GM18502 (cell line): Measurements from ENCODE around the gene HES6.
A peak's percentile ranks its signal among the peaks of the same experiment; 100 is the strongest.
"Not testable (repeated sequence)": the region's sequence is repeated elsewhere in the genome, so short reads cannot be mapped to it uniquely, and the experiment has no call there.

ENCODE experiments used
- ATAC-seq: cut with Tn5 transposase; IDR thresholded peaks from one replicate; pipeline ENCODE4 v1.9.1; 2021; ENCODE audit warnings: mild to moderate bottlenecking; ENCODE audit not compliant: unreplicated experiment, poor library complexity

The HES6 gene

DNA sequence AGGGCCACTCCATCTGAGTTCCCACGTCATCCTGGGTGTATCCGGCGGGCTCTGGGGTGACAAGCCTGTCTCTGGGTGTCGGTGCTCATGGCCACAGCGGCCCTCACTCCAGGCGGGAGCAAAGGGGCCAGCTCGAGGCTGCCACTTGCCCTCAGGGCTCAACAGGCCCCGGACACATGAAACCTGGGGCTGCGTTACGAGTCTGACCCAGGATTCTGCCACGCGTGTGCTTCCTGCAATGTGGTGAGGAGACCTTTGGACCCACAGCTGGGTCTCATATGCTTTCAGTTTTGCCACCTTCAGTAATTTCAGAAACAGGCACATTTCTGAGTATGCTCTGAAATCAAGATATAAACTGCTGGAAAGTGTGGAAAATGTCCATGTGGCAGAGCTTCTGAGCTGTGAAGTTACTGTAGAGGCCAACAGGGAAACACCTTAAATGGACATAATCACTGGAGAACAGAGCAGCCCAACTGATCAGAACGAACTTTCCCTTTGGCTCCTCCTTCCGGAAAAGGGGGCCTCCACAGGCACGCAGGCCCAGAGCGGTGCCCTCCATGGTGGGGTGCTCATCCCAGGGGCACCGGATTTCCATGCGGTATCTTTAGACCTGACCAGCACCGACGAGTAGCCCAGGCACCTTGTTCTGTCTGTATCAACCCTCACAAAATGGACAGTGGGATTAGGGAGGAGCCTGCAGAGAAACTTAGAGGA lies 34.5 kb upstream of the HES6 start:
- no peak for ATAC-seq

DNA sequence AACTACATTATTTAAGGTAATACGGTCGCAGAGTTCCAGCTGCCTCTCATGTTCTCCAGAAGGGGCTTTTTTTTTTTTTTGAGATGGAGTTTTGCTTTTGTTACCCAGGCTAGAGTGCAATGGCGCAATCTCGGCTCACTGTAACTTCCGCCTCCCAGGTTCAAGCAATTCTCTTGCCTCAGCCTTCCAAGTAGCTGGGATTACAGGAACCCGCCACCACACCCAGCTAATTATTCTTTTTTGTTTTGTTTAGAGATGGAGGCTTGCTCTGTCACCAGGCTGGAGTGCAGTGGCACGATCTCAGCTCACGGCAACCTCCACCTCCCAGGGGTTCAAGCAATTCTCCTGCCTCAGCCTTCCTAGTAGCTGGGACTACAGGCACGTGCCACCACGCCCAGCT lies 33.6 kb upstream of the HES6 start:
- not testable (repeated sequence) for ATAC-seq

DNA sequence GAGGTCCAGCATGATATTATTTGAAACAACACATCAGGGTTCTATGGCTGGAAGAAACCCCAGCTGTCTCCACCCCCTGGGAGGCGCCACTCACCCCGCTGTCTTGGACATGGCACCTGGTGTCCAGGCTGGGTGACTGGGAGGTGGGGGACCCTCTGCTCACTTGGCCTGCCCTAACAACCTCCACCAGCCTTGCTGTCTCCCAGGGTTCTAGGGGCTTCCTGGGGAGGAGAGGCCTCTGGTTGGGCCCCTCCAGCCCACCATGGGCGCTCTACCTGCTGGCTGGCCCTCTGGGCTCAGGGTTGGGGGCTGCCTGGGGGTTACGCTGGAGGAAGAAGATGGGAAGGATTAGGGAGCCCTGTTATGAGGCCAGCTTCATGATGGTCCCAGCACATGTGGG lies 32.3 kb upstream of the HES6 start:
- ATAC-seq: no peak

DNA sequence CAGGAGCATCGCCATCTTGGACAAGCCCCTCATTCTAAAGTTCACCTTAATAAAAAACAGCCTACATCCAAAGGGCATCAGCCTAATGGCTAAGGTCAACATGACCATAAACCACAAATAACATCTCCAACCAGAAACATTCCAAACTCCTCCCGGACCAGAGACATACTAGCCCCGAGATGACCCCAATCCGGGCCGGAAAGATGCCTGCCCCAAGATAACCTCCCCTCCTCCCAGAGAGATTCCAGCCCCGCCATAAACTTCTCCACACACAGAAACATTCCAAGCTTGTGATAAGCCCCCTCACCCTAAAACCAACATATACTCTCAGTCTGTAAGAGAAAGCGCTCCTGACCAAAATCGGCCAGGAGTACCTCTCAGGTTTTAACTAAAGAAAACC lies 31.8 kb upstream of the HES6 start:
- not testable (repeated sequence) for ATAC-seq

DNA sequence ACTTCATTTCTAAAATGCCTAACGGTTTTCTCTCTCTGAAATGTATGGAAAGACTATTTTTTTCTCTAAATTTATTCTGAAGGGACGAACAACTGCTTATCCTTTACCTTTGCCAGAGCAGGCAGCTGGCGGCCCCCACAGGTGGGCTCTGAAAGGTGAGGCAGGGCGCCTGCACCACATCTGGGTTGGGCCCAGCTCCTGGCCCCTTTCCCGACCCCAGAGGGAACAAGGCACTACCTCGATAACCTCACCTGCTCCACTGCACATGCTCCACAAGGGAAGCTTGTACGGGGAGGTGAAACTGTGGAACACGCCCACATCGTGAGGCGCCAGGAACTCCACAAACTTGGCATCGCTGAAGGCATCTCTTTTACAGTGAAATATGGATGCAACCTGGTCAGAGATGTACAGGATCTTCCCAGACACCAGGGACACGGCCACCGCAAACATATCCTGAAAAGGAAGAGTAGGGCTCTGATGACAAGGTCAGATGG lies 31.3 kb upstream of the HES6 start:
- no peak for ATAC-seq

DNA sequence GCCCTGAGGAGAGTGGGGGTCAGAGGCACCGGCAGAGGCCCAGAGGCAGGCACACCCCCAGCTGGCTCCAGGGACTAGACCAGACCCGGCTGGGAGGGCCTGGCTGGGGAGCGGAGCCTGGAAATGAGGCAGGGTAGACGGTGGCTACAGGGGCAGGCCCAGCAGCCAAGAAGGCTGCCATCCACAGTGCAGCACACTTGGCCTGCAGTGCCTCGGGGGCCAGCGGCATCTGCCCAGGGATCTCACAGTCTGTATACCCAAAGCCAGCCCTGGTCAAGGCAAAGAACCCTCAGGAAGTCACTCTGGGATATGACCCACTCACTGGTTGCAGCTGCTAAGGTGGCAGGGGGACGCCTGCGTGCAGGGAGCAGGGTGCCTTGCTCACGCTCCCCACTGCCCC lies 30.8 kb upstream of the HES6 start:
- ATAC-seq: no peak

DNA sequence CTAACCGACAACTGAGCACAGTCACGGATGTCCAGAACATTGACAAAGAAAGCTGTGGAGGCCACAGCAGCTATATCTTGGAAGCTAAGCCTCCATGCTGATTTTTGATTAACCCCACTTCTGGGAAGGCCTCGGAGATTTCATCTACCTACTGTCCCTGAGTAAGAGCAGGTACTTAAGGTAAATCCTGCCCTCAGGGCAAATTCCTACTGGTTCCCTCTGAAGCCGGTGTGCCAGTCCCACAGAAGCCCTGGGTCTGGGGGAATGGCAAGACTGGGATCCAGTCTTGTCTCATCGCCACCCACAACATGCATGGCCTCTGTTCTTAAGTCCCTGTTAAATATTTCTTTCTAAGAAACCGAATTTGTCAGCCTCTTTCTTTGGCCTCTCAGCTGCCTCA lies 29.9 kb upstream of the HES6 start:
- no peak for ATAC-seq

DNA sequence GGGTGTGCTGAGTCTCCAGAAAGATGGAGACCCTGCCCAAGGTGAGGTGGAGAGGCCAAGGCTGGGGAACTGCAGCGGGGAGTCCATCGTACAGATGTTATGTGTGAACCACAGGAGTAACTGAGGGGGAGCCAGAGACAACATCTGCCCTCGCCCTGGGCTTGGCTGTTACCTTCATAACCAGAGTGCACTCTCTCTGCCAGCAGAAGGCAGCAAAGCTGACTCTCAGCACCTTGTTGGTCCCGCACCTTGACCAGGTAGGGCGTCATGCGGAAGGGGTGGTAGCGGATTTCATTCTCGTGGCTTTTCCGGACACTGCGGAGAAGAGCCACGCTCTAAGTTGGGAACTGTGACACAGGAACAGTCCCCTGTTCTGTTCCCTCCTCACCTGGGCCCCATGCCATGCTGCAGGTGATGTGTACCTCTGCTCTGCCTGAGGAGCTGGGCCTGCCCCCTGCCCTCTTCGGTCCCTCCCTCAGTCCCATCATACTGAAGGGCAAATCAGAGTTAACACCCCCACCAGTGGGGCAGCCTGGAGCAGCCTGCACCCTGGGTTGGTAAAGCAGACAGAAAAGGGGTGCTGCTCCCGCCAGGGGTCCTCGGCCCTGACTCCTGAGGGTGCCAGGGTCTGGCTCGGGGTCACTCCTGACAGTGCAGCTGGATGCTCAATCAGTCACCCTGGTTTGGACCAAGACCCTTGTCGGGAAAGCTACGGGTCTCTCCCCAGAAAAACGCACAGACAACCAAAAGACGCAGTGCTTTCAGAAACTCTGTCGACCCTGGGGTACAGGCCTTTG lies 28.2 kb upstream of the HES6 start:
- ATAC-seq: no peak

DNA sequence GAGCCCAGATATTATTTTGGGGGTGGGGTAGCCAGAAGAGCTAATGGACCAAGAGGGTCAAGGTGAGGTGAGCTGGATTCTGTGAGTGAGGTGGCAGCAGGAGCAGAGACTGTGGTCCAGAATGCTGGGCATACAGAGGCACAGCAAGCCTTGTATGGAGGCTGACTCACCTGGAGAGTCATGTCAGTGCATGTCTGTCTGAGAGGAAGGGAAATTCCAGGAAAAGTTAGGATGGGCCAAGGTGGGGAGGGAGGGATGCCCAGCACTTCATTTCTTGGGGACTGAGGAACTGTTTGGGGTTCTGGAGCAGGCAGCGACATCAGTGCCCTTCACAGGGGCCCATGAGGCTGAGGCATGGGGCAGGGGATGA lies 27.5 kb upstream of the HES6 start:
- ATAC-seq: no peak

DNA sequence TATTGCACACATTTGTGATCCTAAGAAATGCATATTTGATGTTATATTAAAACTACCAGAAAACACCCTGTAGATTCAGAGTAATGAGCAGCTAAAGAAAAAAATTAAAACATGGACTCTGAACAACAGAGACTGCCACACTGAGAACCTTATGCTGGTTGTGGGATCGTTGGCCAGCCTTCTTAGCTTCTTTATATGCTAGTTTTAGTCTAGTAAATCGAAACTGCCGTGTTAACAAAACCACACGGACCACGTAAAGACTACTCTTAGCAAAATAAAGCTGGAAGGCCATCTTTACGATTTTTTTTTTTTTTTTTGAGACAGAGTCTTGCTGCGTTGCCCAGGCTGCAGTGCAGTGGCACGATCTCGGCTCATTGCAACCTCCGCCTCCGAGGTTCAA lies 25.8 kb upstream of the HES6 start:
- ATAC-seq: no peak

DNA sequence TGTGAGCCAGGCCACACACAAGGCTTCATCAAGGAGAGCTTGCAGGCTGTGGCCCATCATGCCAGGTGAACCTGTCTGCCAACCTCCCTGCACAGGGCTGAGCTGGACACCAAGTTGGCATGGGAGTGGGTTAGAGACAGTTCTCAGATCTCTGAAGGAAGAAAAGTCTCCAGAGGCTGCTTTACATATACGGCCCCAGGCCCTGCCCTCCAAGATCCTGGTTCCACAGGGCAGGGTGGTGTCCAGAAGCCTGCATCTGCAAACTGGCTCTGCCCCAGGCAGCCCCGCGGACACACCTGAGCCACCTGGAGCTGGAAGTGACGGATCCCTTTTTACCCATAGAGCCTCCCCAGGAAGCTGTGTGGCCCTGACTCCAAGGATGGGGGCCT lies 24.2 kb upstream of the HES6 start:
- no peak for ATAC-seq

DNA sequence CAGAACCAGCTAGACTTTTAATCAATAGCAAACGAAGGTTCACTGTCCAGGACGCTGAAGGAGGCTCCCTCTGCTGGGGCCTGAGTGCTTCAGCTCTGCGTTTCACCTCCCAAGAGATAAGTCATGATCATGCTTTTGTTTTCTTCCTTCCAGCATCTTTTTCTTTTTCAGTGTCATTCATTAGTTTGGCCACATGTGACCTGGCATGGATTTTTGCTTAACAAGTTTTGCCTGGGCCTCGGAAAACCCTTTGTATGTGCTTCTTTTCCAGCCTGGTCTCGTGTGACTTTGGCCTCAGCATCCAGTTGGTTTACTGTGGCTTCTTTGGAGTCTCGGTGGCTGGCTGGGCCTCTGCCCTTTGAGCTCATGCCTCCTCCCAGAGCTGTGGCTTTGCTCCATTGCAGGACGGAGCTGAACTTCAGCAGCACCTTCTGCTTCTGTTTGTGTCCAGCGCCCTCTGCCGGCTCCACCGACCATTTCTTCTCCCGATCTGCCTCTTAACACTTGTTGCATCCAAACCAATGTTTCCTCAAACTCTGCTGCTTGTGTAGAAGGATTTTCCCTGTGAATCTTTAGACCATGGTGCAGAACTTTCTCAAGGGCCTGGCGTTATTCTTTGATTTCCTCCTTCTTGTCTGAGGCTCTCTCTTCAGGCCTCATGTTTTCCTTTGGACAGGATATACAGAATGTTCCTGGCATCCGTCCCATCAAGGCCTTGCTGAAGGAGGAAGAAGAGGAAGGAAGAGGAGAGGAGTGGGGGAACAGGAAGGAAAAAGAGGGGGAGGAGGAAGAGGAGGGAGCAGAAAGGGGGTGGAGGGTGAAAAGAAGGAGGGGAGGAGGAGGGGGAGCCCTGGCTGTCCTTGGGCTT lies 23.6 kb upstream of the HES6 start:
- ATAC-seq: peak; percentile 45

DNA sequence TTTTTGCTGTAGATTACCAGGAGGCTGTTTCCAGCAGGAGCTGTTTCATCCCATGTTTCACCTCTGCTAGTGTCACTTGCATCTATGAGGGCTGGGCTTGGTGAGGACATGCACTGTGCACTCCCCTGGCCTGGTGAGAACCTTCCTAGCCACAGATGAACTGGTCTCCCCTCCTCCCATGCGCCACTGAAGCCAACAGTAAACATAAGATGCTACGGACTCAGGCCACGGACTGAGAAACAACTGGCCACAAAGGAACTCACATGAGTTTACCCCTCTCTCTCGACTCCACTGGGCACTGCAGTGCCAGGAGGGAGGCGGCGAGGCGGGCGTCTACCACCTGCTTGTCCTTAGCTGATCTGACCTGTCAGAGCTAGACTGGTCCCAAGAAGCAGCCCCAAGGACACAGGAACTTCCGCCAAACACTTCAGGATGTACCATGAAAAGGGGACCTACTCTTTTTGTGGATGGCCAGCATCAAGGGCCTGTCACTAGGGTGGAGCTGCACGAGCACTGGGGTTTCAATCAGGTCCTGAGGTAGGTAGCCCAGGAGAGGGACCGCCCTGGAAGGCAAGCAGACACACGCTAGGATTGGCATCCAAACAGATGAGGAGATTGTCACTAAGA lies 22.8 kb upstream of the HES6 start:
- ATAC-seq: no peak

DNA sequence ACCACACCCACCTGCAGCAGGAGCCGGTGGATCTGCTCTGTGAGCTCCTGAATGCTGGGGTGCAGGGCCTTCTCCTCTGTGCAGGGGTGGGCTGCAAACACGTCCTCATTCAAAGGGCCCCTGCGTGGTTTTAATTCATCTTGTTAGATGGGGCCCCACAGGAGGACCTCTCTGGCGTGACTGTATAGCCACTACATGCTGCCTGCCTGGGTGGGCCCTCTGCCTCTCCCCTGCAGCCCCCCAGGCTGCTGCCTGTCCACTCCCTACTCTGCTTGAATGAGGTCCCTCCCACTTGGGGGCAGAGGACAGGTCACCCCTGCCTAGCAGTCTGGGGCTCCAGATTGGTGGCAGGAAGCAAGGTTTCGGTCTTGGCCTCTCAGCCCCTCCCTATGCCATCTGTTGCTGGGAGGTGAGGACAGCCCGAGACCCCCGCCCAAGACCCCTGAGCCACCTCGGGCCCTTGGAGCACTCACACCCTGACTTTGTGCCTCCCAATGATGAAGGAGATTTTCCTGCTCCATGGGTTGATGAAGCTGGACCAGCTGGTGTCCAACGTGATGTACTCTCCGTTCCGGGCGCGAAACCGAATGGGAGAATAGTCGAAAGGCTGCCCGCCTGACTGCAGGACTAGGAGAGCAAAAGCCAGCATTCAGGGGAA lies 22.0 kb upstream of the HES6 start:
- no peak for ATAC-seq

DNA sequence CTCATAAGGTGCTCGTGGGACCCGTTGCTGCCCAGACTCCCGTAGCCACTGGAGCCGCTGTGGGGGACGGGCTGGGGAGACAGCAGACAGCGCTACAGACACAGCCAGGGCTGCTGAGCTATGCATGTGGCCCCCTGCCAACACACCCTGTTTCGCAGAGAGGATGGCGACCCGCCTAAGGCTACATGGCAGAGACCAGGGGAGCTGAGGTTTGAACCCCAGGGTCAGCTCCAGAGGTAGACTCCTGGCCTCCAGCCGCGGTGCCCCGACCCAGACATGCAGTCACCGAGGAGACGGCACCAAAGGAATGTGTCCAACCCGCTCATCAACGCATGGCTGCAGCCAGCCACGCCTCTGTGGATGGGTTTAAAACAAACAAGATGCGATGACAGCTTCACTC lies 21.0 kb upstream of the HES6 start:
- ATAC-seq: no peak

DNA sequence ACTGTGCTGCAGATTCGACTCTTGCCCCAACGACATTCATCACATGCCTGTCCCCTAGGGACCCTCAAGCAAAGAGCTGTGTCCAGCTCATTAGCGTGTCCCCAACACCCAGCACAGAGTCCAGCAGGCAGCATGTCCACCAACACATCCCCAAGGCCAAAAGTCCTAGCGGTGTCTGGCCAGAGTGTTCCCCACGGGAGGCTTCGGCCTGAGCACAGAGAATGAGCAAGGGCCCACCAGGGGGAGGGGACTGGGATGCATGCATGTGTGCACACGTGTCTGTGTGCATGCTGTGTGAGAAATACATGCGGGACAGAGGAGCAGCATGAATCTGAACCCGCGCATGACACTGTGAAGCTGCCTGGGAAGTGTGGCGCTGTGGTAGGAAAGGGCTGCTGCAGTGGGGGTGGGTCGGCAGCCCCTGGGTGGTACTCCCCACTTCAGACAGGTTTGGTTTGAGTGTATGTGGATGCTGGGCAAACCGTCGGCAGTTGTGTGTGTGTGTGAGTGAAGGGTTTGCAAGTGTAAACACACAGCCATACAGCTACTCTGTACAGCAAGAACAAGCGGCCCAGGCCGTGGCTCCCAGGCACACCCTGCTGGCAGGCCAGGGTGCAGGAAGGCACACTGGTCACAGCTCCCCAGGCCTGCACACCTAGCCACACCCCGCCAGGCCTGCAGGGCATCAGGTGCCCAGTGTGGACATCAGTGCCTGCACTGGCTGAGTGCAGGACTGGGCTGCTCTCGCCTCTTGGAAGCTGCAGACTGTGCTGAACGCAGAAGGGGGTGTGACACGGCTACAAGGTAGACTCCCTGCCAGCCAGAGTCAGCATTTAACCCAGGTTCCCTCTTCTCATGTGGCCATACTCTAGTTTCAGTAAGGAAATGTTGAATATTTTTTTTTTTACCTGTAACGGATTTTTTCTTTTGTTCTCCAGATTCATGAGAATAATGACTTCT lies 19.5 kb upstream of the HES6 start:
- no peak for ATAC-seq

DNA sequence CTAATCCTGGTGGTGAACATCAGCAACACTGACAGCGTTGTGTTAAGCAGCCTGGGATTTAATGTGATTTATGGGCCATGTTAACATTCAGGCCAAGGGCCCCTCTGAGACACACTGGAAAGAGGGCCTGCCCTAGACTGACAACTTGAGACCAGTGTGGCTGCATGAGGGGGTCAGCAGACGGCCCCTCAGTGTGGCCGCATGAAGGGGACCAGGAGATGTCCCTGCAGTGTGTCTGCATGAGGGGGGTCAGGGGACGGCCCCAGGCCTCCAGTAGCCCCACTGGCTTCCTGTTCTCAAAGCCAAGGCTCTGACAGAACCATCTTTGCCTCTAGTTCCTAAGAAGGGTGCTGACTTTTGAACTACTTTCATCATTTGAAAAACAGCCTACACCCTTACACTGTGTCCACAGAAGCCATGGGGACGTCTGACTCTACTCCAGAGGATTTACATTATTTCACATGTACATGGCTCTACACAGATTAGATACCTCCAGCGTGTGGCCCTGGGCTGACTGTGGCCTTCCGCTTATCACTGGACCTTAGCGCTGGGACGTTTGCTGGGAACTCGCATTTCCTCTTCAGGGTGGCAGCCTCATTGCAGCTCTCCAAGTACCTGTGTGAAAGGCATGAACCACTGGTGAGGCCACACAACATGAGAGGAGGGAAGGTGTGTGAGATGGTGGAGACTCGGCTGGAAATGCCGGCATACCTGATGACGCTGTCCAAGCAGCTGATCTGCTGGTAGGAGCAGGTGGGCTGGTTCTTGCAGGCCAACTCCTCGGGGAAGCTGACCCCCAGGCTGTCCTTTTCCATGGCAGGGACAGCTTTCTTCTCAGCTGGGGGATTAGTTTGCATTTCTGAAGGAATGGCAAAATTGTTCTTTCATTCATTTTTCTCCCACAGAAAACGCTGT lies 18.2 kb upstream of the HES6 start:
- ATAC-seq: no peak

DNA sequence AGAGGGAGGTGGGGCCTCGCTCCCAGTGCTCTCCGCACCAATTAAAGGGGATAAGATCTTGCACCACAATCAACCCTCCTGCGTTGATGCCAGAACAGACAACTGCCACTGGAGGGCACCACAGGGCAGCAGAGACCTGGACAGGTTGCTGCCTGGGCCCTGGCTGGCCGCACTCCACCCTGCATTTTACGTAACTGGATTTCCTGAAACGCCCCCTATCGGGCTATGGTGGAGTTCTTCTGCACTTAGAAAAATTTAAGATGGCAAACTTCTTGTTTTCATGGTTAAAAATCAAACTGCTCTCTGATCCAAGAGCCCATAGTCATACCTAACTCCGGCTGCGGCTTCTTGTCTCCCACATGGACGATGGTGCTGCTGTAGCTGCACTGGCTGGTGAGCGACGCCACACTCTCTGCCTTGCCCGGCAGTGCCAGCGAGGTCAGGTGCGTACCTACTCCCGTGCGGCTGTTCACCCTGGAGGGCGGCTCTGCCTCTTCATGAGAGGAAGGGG lies 16.8 kb upstream of the HES6 start:
- no peak for ATAC-seq
